Naive thymus-derived CD4-positive, alpha-beta T cell (primary cell): ENCODE data around the gene IGSF8. TPM values are rescaled to one million over a fixed set of nuclear protein-coding genes. Genes with fewer than 3 reads are reported as not detected.

Experiments used
- ATAC-seq: fragments of 150-1000 bp; cut with Tn5 transposase; 2 replicates; pipeline ENCODE4 v1.10.0; 2021; ENCODE audit warnings: mild to moderate bottlenecking, moderate library complexity
- CTCF ChIA-PET: fragments of 350-600 bp; sonication (Branson Sonifier 250); formaldehyde crosslinking; loops from one replicate; lab custom pipeline; 2021; ENCODE audit warnings: antibody characterized with exemption; lab: Charles Lee
- POLR2A ChIA-PET: fragments of 350-600 bp; sonication (Branson Sonifier 250); formaldehyde crosslinking; loops from one replicate; lab custom pipeline; 2021; ENCODE audit warnings: antibody characterized with exemption, inconsistent platforms; lab: Charles Lee
- DNase-seq, 9 donors: peaks; one replicate each; pipeline versions ENCODE4 v3.0.0 to v3.0.0-alpha.2; 2020 to 2022; ENCODE audit warnings: mixed read lengths in 1 of 9
- H3K27ac ChIP-seq: one replicate; pipeline ENCODE4 v1.7.0; 2013; ENCODE audit warnings: mild to moderate bottlenecking, low read depth, low read length, moderate library complexity
- H3K27me3 ChIP-seq, 2 donors: one replicate each; pipeline ENCODE4 v1.7.0; 2013; ENCODE audit warnings: low read length in 2 of 2, mild to moderate bottlenecking in 2 of 2, moderate library complexity in 2 of 2; ENCODE audit not compliant: control insufficient read depth in 2 of 2, insufficient read depth in 2 of 2
- H3K36me3 ChIP-seq, 3 experiments: 1 replicate in 2 of 3; 2 replicates in 1 of 3; pipeline ENCODE4 v1.7.0; 2013; ENCODE audit warnings: low read length in 3 of 3, mild to moderate bottlenecking in 3 of 3, moderate library complexity in 1 of 3; ENCODE audit not compliant: insufficient read depth in 3 of 3, control insufficient read depth in 2 of 3
- H3K4me1 ChIP-seq, 2 donors: one replicate each; pipeline ENCODE4 v1.7.0; 2013; ENCODE audit warnings: low read length in 2 of 2, mild to moderate bottlenecking in 2 of 2, moderate library complexity in 1 of 2; ENCODE audit not compliant: control insufficient read depth in 2 of 2, insufficient read depth in 2 of 2
- H3K4me3 ChIP-seq: 2 replicates; pipeline ENCODE4 v1.7.0; 2013; ENCODE audit warnings: mild to moderate bottlenecking, low read length
- H3K9me3 ChIP-seq, 3 experiments: 1 replicate in 2 of 3; 2 replicates in 1 of 3; pipeline ENCODE4 v1.7.0; 2013; ENCODE audit warnings: low read length in 3 of 3; ENCODE audit not compliant: control insufficient read depth in 2 of 3
- H3K27ac Mint-ChIP-seq, 9 donors: one replicate each; pipeline ENCODE4 v1.8.0; 2020 to 2022; ENCODE audit warnings: mixed read lengths in 9 of 9, mild to moderate bottlenecking in 8 of 9, moderate library complexity in 5 of 9, inconsistent platforms in 2 of 9
- H3K27me3 Mint-ChIP-seq, 5 donors: one replicate each; pipeline ENCODE4 v1.8.0; 2021 to 2022; ENCODE audit warnings: mixed read lengths in 5 of 5, mild to moderate bottlenecking in 1 of 5
- H3K36me3 Mint-ChIP-seq, 5 donors: one replicate each; pipeline ENCODE4 v1.8.0; 2020 to 2022; ENCODE audit warnings: mixed read lengths in 5 of 5, mild to moderate bottlenecking in 3 of 5, inconsistent platforms in 1 of 5
- H3K4me1 Mint-ChIP-seq, 7 donors: one replicate each; pipeline ENCODE4 v1.8.0; 2020 to 2022; ENCODE audit warnings: mixed read lengths in 7 of 7, mild to moderate bottlenecking in 3 of 7, inconsistent platforms in 1 of 7
- H3K4me3 Mint-ChIP-seq, 10 donors: one replicate each; pipeline ENCODE4 v1.8.0; 2020 to 2022; ENCODE audit warnings: mild to moderate bottlenecking in 10 of 10, mixed read lengths in 10 of 10, moderate library complexity in 6 of 10, inconsistent platforms in 2 of 10
- H3K9me3 Mint-ChIP-seq, 11 donors: one replicate each; pipeline ENCODE4 v1.8.0; 2020 to 2022; ENCODE audit warnings: mixed read lengths in 11 of 11, mild to moderate bottlenecking in 4 of 11, inconsistent platforms in 1 of 11, moderate library complexity in 1 of 11
- intact Hi-C, 2 donors: fragments of 100-400 bp; cut with micrococcal nuclease; formaldehyde crosslinking; loops; one replicate each; pipeline ENCODE4 v1.15.1; 2023
- polyA plus RNA-seq, 2 donors: library from polyadenylated mRNA; unstranded; fragments of 300-500 nt; fragmentation: Illumina TruSeq; gene quantifications; one replicate each; pipeline ENCODE4 v1.2.3, GENCODE V29; 2021
- total RNA-seq, 6 experiments: library from RNA in 5 of 6; stranded (reverse) in 5 of 6; gene quantifications; 1 replicate in 5 of 6; 2 replicates in 1 of 6; pipeline ENCODE4 v1.2.3 and lab custom pipeline; 2021 to 2026

Gene IGSF8
- total and polyA plus RNA-seq, 7 experiments from 2014 or later, result 31.9 to 68.7 (median 44.8) TPM

DNA sequence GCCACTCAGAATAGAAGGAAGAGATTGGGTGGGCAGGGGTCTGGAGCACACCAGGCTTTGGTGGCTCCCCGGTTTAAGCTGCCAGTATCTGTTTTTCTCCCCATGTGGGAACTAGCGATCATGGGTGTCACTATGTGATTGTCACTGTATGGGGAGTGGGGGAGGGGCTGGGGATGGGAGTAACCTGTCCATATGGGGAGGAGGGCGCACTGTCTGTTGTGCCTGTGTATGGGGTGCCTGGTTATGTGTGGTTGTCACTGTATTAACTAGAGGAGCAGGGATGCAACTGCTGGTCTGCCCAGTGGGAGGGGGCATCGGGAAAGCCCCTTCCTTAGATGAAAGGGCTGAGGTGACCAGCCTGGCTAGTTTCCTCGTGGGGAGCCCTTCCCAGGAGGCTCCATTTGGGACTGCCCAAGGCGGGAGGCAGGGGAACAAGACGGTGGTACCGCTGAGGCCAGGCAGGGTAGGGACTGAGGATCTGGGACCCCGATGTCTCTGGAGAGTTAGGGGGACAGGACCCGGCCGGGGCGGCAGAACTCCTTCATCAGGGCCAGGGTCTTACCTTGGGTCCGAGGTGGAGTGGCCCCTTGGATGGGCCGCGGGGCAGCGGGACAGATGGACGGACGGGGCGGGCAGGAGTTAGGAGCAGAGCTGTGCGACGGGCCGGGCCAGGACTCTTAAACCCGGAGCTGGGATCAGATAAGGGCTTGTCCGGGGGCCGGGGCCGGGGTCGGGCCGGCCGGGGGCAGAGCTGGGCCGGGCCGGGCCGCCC lies 28.8 kb downstream of the IGSF8 start, which contains the start of gene KCNJ10:
TSS of gene KCNJ10 (minus strand) at position 701 of the 772 bp plus-strand sequence. CDS start 27,628 bp downstream, outside the sequence.
- Histone ChIP-seq H3K36me3 (no peaks in the 10 kb centered on the region), H3K9me3 (no peaks in the 10 kb centered on the region), H3K4me1 (peaks cover 3 to 8% of the 10 kb centered on the region in 2 donors), H3K27me3 (peaks cover 0 to 6% of the 10 kb centered on the region in 2 donors), H3K27ac (peak within 1 kb of the TSS; percentile 51), H3K4me3 (peak within 1 kb of the TSS; percentile 85)
- no peaks in the 10 kb centered on the region for H3K9me3 Mint-ChIP-seq
- ATAC-seq (no peak), DNase-seq (no peak)
- peaks cover 9 to 26% (median 16%) of the 10 kb centered on the region in 7 donors for H3K4me1 Mint-ChIP-seq
- CTCF ChIA-PET, result interaction anchor here (1.0 to 1.9 kb wide), 3 partner anchors 10 to 24 kb away, joined by 4 to 7 read pairs (median 4); no protein-coding TSS in a partner anchor
- POLR2A ChIA-PET, result interaction anchor here (0.9 to 1.8 kb wide), 3 partner anchors 29 to 145 kb away, joined by 3 to 5 read pairs (median 4); partner anchors contain the start of gene IGSF8
- H3K27ac Mint-ChIP-seq, result peak within 1 kb of the TSS in 7 of 9 donors; percentile 18 to 78 (median 66)
- H3K4me3 Mint-ChIP-seq, result peak within 1 kb of the TSS; percentile 88 to 100 (median 92)
- intact Hi-C loops, result loop anchor here in 1 of 2 donors (1.0 kb wide), 3 partner anchors 15 to 38 kb away; partner anchors contain the start of genes IGSF8 and PIGM
- no peaks in the 10 kb centered on the region for H3K36me3 Mint-ChIP-seq
- H3K27me3 Mint-ChIP-seq, result peaks cover 14 to 58% (median 29%) of the 10 kb centered on the region in 5 donors

DNA sequence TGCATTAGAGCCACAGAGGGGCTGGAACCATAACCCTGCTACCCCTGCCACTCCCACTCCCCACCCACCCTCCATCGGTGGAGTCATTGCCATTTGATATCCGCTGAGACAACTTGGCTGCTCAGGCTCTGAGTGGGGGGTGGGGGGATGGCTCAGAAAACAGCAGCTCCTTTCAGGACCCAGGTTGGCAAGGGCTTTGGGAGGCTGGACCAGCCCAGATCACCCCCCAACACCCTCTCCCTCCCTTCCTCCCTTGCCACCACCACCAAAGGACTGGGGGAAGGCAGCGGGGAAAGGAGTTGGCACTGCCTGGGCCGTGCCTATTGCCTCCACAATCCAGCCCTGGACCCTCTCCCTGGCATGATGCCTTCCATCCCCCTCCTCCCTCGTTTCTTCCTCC lies 30.2 kb downstream of the IGSF8 start:
- Mint-ChIP-seq H3K36me3 (no peaks in the 10 kb centered on the region), H3K9me3 (no peaks in the 10 kb centered on the region), H3K4me3 (peak overlapping the region in 2 of 10 donors; percentile 3 to 49), H3K27ac (no peak overlapping the region), H3K27me3 (peaks cover 10 to 58% (median 20%) of the 10 kb centered on the region in 5 donors), H3K4me1 (peaks cover 9 to 26% (median 16%) of the 10 kb centered on the region in 7 donors)
- H3K4me3 ChIP-seq, result no peak overlapping the region
- intact Hi-C loops, result no loop called here
- ATAC-seq (no peak), DNase-seq (no peak)
- H3K36me3 ChIP-seq, result no peaks in the 10 kb centered on the region
- peaks cover 3 to 8% of the 10 kb centered on the region in 2 donors for H3K4me1 ChIP-seq
- peaks cover 0 to 6% of the 10 kb centered on the region in 2 donors for H3K27me3 ChIP-seq
- POLR2A ChIA-PET, result no interaction called here
- no peak overlapping the region for H3K27ac ChIP-seq
- H3K9me3 ChIP-seq, result no peaks in the 10 kb centered on the region
- CTCF ChIA-PET, result interaction anchor here (0.6 to 1.9 kb wide), 4 partner anchors 11 to 17 kb away, joined by 3 to 7 read pairs (median 5); no protein-coding TSS in a partner anchor

DNA sequence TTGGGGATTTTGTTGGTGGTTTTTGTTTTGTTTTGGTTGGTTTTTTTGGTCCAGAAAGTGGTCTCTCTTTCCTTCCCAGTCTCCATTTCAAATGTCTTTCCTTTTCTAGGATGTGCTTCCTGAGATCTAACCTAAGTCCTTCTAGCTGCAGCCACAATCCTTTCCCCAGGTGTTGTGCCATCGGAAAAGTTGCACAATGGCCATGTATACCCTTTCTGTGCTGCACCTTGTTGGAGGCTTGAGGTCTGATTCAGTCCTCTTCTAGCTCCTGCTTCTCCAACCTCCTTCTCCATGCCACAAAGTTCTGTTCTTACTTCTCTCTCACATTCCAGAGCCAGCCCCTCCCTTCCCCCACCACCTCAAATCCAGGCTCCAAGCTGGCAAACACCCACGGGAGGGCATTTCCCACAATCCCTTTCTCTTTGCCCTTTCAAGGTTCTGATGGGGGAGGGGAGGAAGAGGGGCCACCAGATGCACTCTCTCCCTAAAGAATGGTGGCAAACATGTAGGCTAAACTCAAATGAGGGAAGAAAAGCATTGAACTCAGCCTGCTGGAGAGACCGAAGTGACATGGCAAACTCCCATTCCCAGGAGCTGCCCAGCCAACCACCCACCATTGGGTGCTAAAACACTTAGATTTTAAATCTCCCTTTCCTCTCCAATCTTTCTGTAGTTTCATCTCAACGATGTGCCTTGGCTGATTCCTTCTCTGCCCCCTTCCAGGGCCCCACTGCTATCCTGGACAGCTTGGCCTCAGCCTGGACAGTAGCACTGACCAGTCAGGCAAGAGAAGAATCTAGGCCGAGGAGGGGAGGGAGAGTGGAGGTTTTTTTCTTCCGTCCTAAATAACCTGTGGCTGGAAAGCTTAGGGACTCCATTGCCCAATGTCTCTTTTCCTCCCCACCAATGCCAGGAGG lies 31.3 kb downstream of the IGSF8 start:
- Histone ChIP-seq H3K27me3 (peaks cover 0 to 6% of the 10 kb centered on the region in 2 donors), H3K4me3 (no peak overlapping the region), H3K4me1 (peaks cover 3 to 8% of the 10 kb centered on the region in 2 donors), H3K9me3 (no peaks in the 10 kb centered on the region), H3K36me3 (no peaks in the 10 kb centered on the region), H3K27ac (no peak overlapping the region)
- no peak for ATAC-seq
- H3K36me3 Mint-ChIP-seq, result no peaks in the 10 kb centered on the region
- H3K4me3 Mint-ChIP-seq, result no peak overlapping the region
- intact Hi-C loops, result no loop called here
- DNase-seq, result no peak
- no peaks in the 10 kb centered on the region for H3K9me3 Mint-ChIP-seq
- H3K27me3 Mint-ChIP-seq, result peaks cover 9 to 57% (median 14%) of the 10 kb centered on the region in 5 donors
- POLR2A ChIA-PET, result no interaction called here
- H3K4me1 Mint-ChIP-seq, result peaks cover 9 to 25% (median 16%) of the 10 kb centered on the region in 7 donors
- peak overlapping the region in 1 of 9 donors; percentile 11 for H3K27ac Mint-ChIP-seq
- CTCF ChIA-PET, result interaction anchor here (0.6 to 1.9 kb wide), 2 partner anchors 15 to 18 kb away, joined by 3 to 6 read pairs; no protein-coding TSS in a partner anchor

DNA sequence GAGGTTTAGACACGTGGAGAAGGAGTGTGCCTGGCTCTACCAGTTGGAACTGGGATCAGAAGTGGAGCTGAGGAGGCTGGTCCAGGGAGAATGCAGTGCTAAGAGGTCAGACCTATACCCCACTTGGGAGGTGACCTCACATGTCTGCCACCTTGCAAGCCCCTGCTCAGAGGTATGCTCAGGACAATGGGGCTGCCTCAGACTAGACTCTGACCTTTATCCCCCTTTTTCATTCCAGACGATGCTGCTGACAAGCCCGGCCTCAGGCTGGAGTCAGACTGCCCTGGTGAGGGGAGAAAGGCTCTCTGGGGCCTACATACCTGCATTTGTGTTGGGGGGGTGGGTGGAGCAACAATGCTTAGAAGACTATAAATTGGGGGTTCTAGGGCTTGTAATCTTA lies 33.7 kb downstream of the IGSF8 start:
- ChIA-PET POLR2A (no interaction called here), CTCF (no interaction called here)
- DNase-seq, result no peak
- Mint-ChIP-seq H3K4me3 (no peak overlapping the region), H3K9me3 (no peaks in the 10 kb centered on the region), H3K27me3 (peaks cover 0 to 44% (median 5%) of the 10 kb centered on the region in 5 donors), H3K36me3 (no peaks in the 10 kb centered on the region), H3K4me1 (peaks cover 0 to 3% (median 3%) of the 10 kb centered on the region in 7 donors), H3K27ac (no peak overlapping the region)
- no peak overlapping the region for H3K4me3 ChIP-seq
- H3K27me3 ChIP-seq, result peaks cover 0 to 3% of the 10 kb centered on the region in 2 donors
- ATAC-seq, result no peak
- H3K27ac ChIP-seq, result no peak overlapping the region
- no peaks in the 10 kb centered on the region for H3K36me3 ChIP-seq
- intact Hi-C loops, result no loop called here
- H3K4me1 ChIP-seq, result no peaks in the 10 kb centered on the region
- H3K9me3 ChIP-seq, result no peaks in the 10 kb centered on the region

DNA sequence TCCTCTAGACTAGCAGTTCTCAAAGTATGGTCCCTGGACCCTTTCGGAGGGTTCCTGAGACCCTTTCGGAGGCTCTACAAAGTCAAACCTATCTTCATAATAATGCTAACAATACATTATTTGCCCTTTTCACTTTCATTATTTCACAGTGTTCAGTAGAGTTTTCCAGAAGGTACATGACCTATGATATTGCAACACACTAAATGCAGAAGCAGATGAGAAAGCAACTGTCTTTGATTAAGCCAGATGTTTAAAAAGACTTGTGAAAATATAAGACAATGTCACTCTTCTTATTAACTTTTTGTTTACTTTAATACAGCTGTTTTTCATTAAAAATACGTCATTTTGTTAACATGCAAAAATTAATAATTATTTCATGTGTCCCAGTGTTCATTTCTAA lies 34.3 kb downstream of the IGSF8 start:
- Mint-ChIP-seq H3K4me1 (no peaks in the 10 kb centered on the region), H3K4me3 (no peak overlapping the region), H3K9me3 (no peaks in the 10 kb centered on the region), H3K36me3 (no peaks in the 10 kb centered on the region), H3K27ac (no peak overlapping the region), H3K27me3 (peaks cover 0 to 44% (median 9%) of the 10 kb centered on the region in 5 donors)
- ChIA-PET CTCF (interaction anchor here (1.1 kb wide), 1 partner anchor 29 kb away, joined by 3 read pairs; no protein-coding TSS in a partner anchor), POLR2A (no interaction called here)
- no peaks in the 10 kb centered on the region for H3K36me3 ChIP-seq
- no peaks in the 10 kb centered on the region for H3K4me1 ChIP-seq
- H3K4me3 ChIP-seq, result no peak overlapping the region
- intact Hi-C loops, result no loop called here
- no peaks in the 10 kb centered on the region for H3K9me3 ChIP-seq
- no peak overlapping the region for H3K27ac ChIP-seq
- ATAC-seq (no peak), DNase-seq (no peak)
- no peaks in the 10 kb centered on the region for H3K27me3 ChIP-seq

DNA sequence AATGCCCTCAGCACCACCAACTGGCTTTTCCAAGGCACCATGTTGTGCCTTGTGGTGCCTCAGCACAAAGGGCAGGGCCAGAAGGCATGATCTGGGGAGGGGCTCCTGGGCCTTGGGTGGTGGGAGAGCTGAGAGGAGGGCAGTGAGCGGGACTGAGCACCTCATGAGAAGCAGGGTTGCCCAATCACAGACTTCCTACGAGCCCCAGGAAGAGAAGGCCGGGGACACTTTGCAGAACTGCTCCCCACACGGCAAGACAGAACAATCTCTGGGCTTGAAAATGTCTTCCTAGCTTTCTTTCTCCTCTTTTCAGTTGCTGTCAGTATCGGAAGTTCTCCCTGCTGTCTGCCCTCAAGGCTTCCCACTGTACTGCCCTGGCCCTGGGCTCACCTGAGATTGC lies 35.2 kb downstream of the IGSF8 start:
- ChIA-PET POLR2A (no interaction called here), CTCF (interaction anchor here (1.0 to 1.1 kb wide), 2 partner anchors 22 to 28 kb away, joined by 3 to 4 read pairs; no protein-coding TSS in a partner anchor)
- ATAC-seq, result peak; percentile 27
- H3K4me1 Mint-ChIP-seq, result peaks cover 0 to 2% (median 0%) of the 10 kb centered on the region in 7 donors
- no peak overlapping the region for H3K4me3 Mint-ChIP-seq
- intact Hi-C loops, result no loop called here
- Histone ChIP-seq H3K4me1 (no peaks in the 10 kb centered on the region), H3K9me3 (no peaks in the 10 kb centered on the region), H3K27ac (no peak overlapping the region), H3K36me3 (no peaks in the 10 kb centered on the region), H3K27me3 (no peaks in the 10 kb centered on the region), H3K4me3 (no peak overlapping the region)
- no peaks in the 10 kb centered on the region for H3K36me3 Mint-ChIP-seq
- H3K27me3 Mint-ChIP-seq, result peaks cover 7 to 42% (median 14%) of the 10 kb centered on the region in 5 donors
- H3K27ac Mint-ChIP-seq, result no peak overlapping the region
- DNase-seq, result no peak
- no peaks in the 10 kb centered on the region for H3K9me3 Mint-ChIP-seq
